ENCODE measurements around the gene NF2.

NF2 gene

DNA sequence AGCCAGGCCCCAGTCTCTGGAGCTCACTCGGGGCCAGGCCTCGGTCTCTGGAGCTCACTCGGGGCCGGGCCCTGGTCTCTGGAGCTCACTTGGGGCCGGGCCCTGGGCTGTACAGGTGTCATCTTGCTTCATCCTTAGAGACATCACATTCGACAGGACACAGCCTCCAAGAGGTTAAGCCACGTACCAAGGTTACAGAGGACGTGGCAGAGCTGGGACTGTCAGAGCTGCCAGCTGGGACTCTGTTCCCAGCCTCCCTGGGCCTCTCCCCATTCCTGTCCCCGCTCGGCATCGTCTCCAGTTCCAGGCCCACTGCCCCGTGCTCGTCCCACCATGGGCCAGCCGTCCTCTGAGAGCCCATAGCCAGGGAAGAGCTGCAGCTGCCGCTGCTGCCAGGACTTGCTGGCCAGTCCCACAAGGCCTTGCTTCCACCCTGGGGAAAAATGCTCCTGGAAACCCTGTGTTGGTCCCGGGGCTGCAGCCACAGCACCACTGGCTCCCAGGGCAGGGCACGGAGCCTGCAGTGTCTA lies 136.0 kb downstream of the NF2 start:
- Histone ChIP-seq H3K9me3 (no peaks in the 10 kb centered on the region), H3K27ac (no peak overlapping the region), H3K27me3 (no peaks in the 10 kb centered on the region), H3K36me3 (peaks cover 69% of the 10 kb centered on the region), H3K4me3 (ENCODE audit: low read depth in 1 of 2, low read length in 1 of 2) (no peak overlapping the region), H3K4me1 (ENCODE audit: control insufficient read depth in 1 of 2, insufficient read depth in 1 of 2, low read depth in 1 of 2, low read length in 1 of 2) (no peaks in the 10 kb centered on the region)
- TF ChIP-seq CTCF (IDR thresholded peaks at IDR 0.05): no peak

DNA sequence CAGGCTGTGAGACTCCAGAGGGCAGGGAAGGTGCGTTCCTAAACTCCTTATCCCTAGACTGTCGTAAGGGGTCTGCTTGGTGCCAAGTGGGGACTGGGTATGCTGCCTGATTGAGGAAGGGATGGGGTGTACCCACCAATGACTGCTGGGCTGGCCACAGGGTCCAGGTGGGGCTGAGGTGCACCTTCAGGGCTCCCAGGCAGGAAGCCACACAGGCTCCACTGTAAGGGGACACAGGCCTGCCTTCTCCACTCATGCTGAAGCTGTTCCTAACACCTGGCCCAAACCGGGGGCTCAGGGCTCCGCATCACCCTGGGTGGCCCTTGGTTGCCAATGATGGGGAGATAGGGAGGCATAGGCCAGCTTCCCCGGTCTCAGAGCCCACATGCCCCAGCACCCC lies 136.8 kb downstream of the NF2 start:
- H3K36me3 ChIP-seq: peaks cover 69% of the 10 kb centered on the region
- no peaks in the 10 kb centered on the region for H3K27me3 ChIP-seq
- H3K27ac ChIP-seq: no peak overlapping the region
- no peak for TF ChIP-seq CTCF (IDR thresholded peaks at IDR 0.05)
- no peaks in the 10 kb centered on the region for H3K4me1 ChIP-seq (ENCODE audit: control insufficient read depth in 1 of 2, insufficient read depth in 1 of 2, low read depth in 1 of 2, low read length in 1 of 2)
- H3K4me3 ChIP-seq (ENCODE audit: low read depth in 1 of 2, low read length in 1 of 2): no peak overlapping the region
- no peaks in the 10 kb centered on the region for H3K9me3 ChIP-seq

DNA sequence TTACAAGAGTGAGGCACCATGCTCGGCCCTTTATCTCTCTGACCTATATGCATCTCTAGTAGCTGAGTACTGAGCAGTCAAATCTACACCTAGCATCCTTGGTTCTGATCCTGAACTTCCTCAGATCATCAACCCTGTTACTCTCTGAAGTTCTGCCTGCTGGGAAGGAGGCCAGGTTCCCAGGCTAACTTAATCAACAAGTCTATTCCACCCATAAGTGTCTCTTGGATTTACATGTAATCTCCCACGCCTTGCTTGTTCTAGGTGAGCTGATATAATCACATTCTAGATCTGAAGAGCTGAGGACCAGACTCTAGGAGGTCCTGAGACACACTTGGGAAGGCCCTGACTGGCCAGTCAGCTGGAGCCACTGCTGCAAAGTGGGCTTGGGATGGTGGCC lies 138.5 kb downstream of the NF2 start:
- TF ChIP-seq CTCF (IDR thresholded peaks at IDR 0.05): no peak
- Histone ChIP-seq H3K27ac (no peak overlapping the region), H3K27me3 (no peaks in the 10 kb centered on the region), H3K4me1 (ENCODE audit: control insufficient read depth in 1 of 2, insufficient read depth in 1 of 2, low read depth in 1 of 2, low read length in 1 of 2) (no peaks in the 10 kb centered on the region), H3K4me3 (ENCODE audit: low read depth in 1 of 2, low read length in 1 of 2) (no peak overlapping the region), H3K36me3 (peaks cover 76% of the 10 kb centered on the region), H3K9me3 (no peaks in the 10 kb centered on the region)

DNA sequence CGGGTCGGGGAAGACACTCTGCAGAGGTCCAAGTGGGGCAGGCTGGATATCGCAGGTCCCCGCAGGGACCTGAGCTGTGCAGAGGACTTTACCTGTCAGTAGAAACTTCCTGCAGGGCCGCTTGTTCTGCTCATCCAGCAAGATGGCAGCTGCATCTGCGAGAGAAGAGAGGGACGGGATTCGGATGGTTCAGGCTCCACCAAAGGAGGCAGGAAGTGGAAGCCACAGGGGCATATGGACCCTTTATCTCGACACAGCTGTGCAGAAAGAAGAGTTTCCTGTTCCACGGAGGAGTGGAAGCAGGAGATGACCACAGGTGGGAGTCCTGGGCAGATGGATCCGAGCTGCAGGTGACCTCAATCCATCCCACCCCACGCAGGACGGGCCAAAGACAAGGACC lies 138.9 kb downstream of the NF2 start:
- no peak for TF ChIP-seq CTCF (IDR thresholded peaks at IDR 0.05)
- no peak overlapping the region for H3K4me3 ChIP-seq (ENCODE audit: low read depth in 1 of 2, low read length in 1 of 2)
- no peaks in the 10 kb centered on the region for H3K9me3 ChIP-seq
- no peak overlapping the region for H3K27ac ChIP-seq
- H3K4me1 ChIP-seq (ENCODE audit: control insufficient read depth in 1 of 2, insufficient read depth in 1 of 2, low read depth in 1 of 2, low read length in 1 of 2): no peaks in the 10 kb centered on the region
- no peaks in the 10 kb centered on the region for H3K27me3 ChIP-seq
- H3K36me3 ChIP-seq: peaks cover 79% of the 10 kb centered on the region

DNA sequence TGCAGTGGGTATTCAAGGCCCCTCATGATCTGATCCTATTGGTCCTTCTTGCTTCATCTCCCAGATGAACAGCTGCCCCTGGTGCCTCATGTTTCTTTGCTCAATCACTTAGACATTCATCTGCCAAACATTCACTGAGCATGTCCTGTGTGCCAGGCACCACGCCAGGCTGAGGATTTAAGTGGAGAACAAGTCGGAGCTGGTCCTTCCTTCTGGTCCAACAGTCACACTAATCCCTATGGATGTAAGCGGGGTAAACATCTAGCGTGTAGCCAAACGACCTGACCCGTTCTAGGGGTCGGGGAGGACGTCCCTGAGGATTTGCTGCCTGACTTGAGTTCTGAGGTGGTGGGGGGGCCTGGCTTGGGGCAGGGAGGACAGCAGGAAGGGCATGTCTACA lies 141.5 kb downstream of the NF2 start:
- peaks cover 18 to 21% of the 10 kb centered on the region in 2 experiments for H3K4me1 ChIP-seq (ENCODE audit: control insufficient read depth in 1 of 2, insufficient read depth in 1 of 2, low read depth in 1 of 2, low read length in 1 of 2)
- H3K36me3 ChIP-seq: peaks cover 67% of the 10 kb centered on the region
- no peaks in the 10 kb centered on the region for H3K27me3 ChIP-seq
- H3K27ac ChIP-seq: no peak overlapping the region
- TF ChIP-seq CTCF (IDR thresholded peaks at IDR 0.05): no peak
- H3K4me3 ChIP-seq (ENCODE audit: low read depth in 1 of 2, low read length in 1 of 2): no peak overlapping the region
- no peaks in the 10 kb centered on the region for H3K9me3 ChIP-seq

DNA sequence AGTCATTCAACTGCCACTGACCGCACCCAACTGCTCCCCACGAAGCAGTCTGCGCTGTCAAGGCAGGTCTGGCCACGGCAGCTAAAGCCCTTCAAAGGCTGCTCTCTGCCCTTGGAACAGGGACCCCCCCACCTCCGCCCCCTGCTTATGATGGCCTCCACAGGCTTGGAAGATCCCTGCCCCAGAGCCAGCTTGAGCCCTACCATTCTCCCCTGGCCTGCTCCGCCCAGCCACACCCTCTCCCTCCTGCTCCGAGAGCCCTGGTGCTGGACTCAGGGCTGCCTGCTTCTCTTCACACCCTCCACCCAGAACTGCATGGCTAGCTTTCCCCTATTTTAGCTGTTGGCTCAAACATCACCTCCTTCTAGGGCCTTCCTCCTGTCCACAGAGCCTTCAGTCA lies 144.4 kb downstream of the NF2 start:
- no peak for TF ChIP-seq CTCF (IDR thresholded peaks at IDR 0.05)
- no peak overlapping the region for H3K27ac ChIP-seq
- H3K27me3 ChIP-seq: no peaks in the 10 kb centered on the region
- peaks cover 43% of the 10 kb centered on the region for H3K36me3 ChIP-seq
- H3K9me3 ChIP-seq: no peaks in the 10 kb centered on the region
- H3K4me3 ChIP-seq (ENCODE audit: low read depth in 1 of 2, low read length in 1 of 2): no peak overlapping the region
- H3K4me1 ChIP-seq (ENCODE audit: control insufficient read depth in 1 of 2, insufficient read depth in 1 of 2, low read depth in 1 of 2, low read length in 1 of 2): peaks cover 47 to 50% of the 10 kb centered on the region in 2 experiments
